Endothelial cell (in vitro differentiated cells): ENCODE results near the gene ADPGK. TPM values are rescaled to one million over a fixed set of nuclear protein-coding genes. Genes with fewer than 3 reads are reported as not detected.
"Not testable (repeated sequence)": the region's sequence is repeated elsewhere in the genome, so short reads cannot be mapped to it uniquely, and the experiment has no call there.

Experiments
- DNase-seq: peaks from one replicate; pipeline ENCODE4 v3.0.0; 2021; ENCODE audit warnings: low spot score
- H3K27ac Mint-ChIP-seq: one replicate; pipeline ENCODE4 v1.8.0; 2021; ENCODE audit warnings: mixed read lengths, inconsistent platforms; ENCODE audit not compliant: unreplicated experiment
- H3K27me3 Mint-ChIP-seq: one replicate; pipeline ENCODE4 v1.8.0; 2021; ENCODE audit warnings: mild to moderate bottlenecking, moderate library complexity, mixed read lengths, inconsistent platforms; ENCODE audit not compliant: unreplicated experiment
- H3K36me3 Mint-ChIP-seq: one replicate; pipeline ENCODE4 v1.8.0; 2021; ENCODE audit warnings: mild to moderate bottlenecking, low read depth, mixed read lengths, inconsistent platforms; ENCODE audit not compliant: unreplicated experiment
- H3K4me1 Mint-ChIP-seq: one replicate; pipeline ENCODE4 v1.8.0; 2021; ENCODE audit warnings: mild to moderate bottlenecking, mixed read lengths, inconsistent platforms; ENCODE audit not compliant: unreplicated experiment
- H3K4me3 Mint-ChIP-seq: one replicate; pipeline ENCODE4 v1.8.0; 2021; ENCODE audit warnings: mild to moderate bottlenecking, mixed read lengths, inconsistent platforms; ENCODE audit not compliant: unreplicated experiment
- H3K9me3 Mint-ChIP-seq: one replicate; pipeline ENCODE4 v1.8.0; 2021; ENCODE audit warnings: mixed read lengths, inconsistent platforms; ENCODE audit not compliant: unreplicated experiment
- CTCF ChIP-seq: fragments of 200-600 bp; sonication (generic); IDR thresholded peaks from one replicate; pipeline ENCODE4 v1.5.0; 2021; ENCODE audit warnings: antibody characterized with exemption; ENCODE audit not compliant: unreplicated experiment
- total RNA-seq: library from RNA; stranded (reverse); fragmentation: NEBNext Ultra II Directional; extraction: Animal tissue kit (Norgen Biotek cat#: 25700); gene quantifications from one replicate; pipeline ENCODE4 v1.2.1, GENCODE V29; 2021; ENCODE audit not compliant: unreplicated experiment

The ADPGK gene
- total RNA-seq, 1 donor from 2014 or later, result 42.0 TPM

- H3K27me3 Mint-ChIP-seq, result no peaks in the 10 kb centered on the region
- H3K4me3 Mint-ChIP-seq, result no peak overlapping the region
- H3K4me1 Mint-ChIP-seq, result no peaks in the 10 kb centered on the region
- H3K27ac Mint-ChIP-seq, result no peak overlapping the region
- TF ChIP-seq CTCF, result no peak
- no peaks in the 10 kb centered on the region for H3K9me3 Mint-ChIP-seq
- no peak for DNase-seq
- H3K36me3 Mint-ChIP-seq, result peaks cover 17% of the 10 kb centered on the region
Observed at GRCh38 chr15:72735111-72735510, 48.4 kb downstream of the ADPGK start.

GRCh38 chr15:72733941-72734738, 49.4 kb downstream of the ADPGK start:
- Mint-ChIP-seq H3K27me3 (no peaks in the 10 kb centered on the region), H3K27ac (peak overlapping the region; percentile 38), H3K4me3 (no peak overlapping the region), H3K4me1 (no peaks in the 10 kb centered on the region), H3K36me3 (peaks cover 17% of the 10 kb centered on the region), H3K9me3 (no peaks in the 10 kb centered on the region)
- no peak for DNase-seq
- TF ChIP-seq CTCF, result no peak

GRCh38 chr15:72732516-72732915, 51.0 kb downstream of the ADPGK start:
- Mint-ChIP-seq H3K27ac (no peak overlapping the region), H3K36me3 (peaks cover 9% of the 10 kb centered on the region), H3K4me1 (no peaks in the 10 kb centered on the region), H3K27me3 (no peaks in the 10 kb centered on the region), H3K4me3 (no peak overlapping the region), H3K9me3 (no peaks in the 10 kb centered on the region)
- DNase-seq, result no peak
- TF ChIP-seq CTCF, result peak; percentile 36

- no peak for TF ChIP-seq CTCF
- H3K36me3 Mint-ChIP-seq, result peaks cover 5% of the 10 kb centered on the region
- no peak for DNase-seq
- H3K27me3 Mint-ChIP-seq, result no peaks in the 10 kb centered on the region
- no peaks in the 10 kb centered on the region for H3K9me3 Mint-ChIP-seq
- no peak overlapping the region for H3K27ac Mint-ChIP-seq
- no peak overlapping the region for H3K4me3 Mint-ChIP-seq
- peaks cover 2% of the 10 kb centered on the region for H3K4me1 Mint-ChIP-seq
Observed at GRCh38 chr15:72732086-72732485, 51.5 kb downstream of the ADPGK start.

- no peak overlapping the region for H3K27ac Mint-ChIP-seq
- H3K27me3 Mint-ChIP-seq, result peaks cover 2% of the 10 kb centered on the region
Observed at GRCh38 chr15:72728821-72729220, 54.7 kb downstream of the ADPGK start.

GRCh38 chr15:72728249-72728648, 55.3 kb downstream of the ADPGK start:
- H3K27ac Mint-ChIP-seq, H3K4me3 Mint-ChIP-seq, H3K9me3 Mint-ChIP-seq, H3K4me1 Mint-ChIP-seq, DNase-seq, H3K36me3 Mint-ChIP-seq, H3K27me3 Mint-ChIP-seq: not testable (repeated sequence)

More at GRCh38 chr15:72728821-72729220, 54.7 kb downstream of the ADPGK start:
- no peaks in the 10 kb centered on the region for H3K9me3 Mint-ChIP-seq
- DNase-seq, result no peak
- H3K36me3 Mint-ChIP-seq, result no peaks in the 10 kb centered on the region
- peaks cover 2% of the 10 kb centered on the region for H3K4me1 Mint-ChIP-seq
- TF ChIP-seq CTCF, result no peak
- H3K4me3 Mint-ChIP-seq, result no peak overlapping the region
